T47D (cell line): ENCODE results near the gene CWC15.
"Not testable (repeated sequence)": the region's sequence is repeated elsewhere in the genome, so short reads cannot be mapped to it uniquely, and the experiment has no call there.

Experiments used
- DNase-seq, 2 experiments: peaks; one replicate each; pipeline versions ENCODE4 v3.0.0 to v3.0.0-alpha.2; 2011 to 2012; ENCODE audit warnings: low read depth in 1 of 2, low spot score in 1 of 2
- JUND ChIP-seq: IDR thresholded peaks from 2 replicates; pipeline ENCODE4 v1.6.1; 2012; ENCODE audit warnings: low read depth
- in situ Hi-C: cut with HindIII; loops from 2 replicates; pipeline ENCODE4 v1.10.0; 2016; ENCODE audit warnings: low sequenced_read_pairs, low pct_unique_long_range_greater_than_20kb

The CWC15 gene

GRCh38 chr11:94938095-94939055, 35.0 kb downstream of the CWC15 start:
- no peak for TF ChIP-seq JUND
- in situ Hi-C loops, result no loop called here
- DNase-seq, result no peak

- in situ Hi-C loops, result no loop called here
- DNase-seq, result no peak
- TF ChIP-seq JUND, result no peak
These were observed 38.5 kb downstream of the CWC15 start for GRCh38 chr11:94934846-94935245.

- no peak for DNase-seq
- no peak for TF ChIP-seq JUND
- in situ Hi-C loops, result no loop called here
These were observed 39.0 kb downstream of the CWC15 start for GRCh38 chr11:94934362-94934761.

- TF ChIP-seq JUND, result no peak
- in situ Hi-C loops, result no loop called here
- no peak for DNase-seq
These were observed 39.9 kb downstream of the CWC15 start for GRCh38 chr11:94933223-94934130.

- no peak for TF ChIP-seq JUND
- no peak for DNase-seq
- in situ Hi-C loops, result no loop called here
These were observed 40.9 kb downstream of the CWC15 start for GRCh38 chr11:94932503-94932902.

GRCh38 chr11:94932072-94932471, 41.3 kb downstream of the CWC15 start:
- in situ Hi-C loops, DNase-seq: not testable (repeated sequence)

- no peak for DNase-seq
- in situ Hi-C loops, result no loop called here
- no peak for TF ChIP-seq JUND
These were observed 45.0 kb downstream of the CWC15 start for GRCh38 chr11:94928117-94928990.

- no peak for TF ChIP-seq JUND
- in situ Hi-C loops, result no loop called here
- no peak for DNase-seq
These were observed 46.6 kb downstream of the CWC15 start for GRCh38 chr11:94926698-94927237.

GRCh38 chr11:94926271-94926625, 47.1 kb downstream of the CWC15 start:
- in situ Hi-C loops, result no loop called here
- DNase-seq, result no peak
- TF ChIP-seq JUND, result no peak

- DNase-seq, result no peak
- no peak for TF ChIP-seq JUND
- in situ Hi-C loops, result no loop called here
These were observed 47.7 kb downstream of the CWC15 start for GRCh38 chr11:94925422-94926270.

- TF ChIP-seq JUND, result no peak
- in situ Hi-C loops, result no loop called here
- no peak for DNase-seq
These were observed 48.7 kb downstream of the CWC15 start for GRCh38 chr11:94924612-94925011.

GRCh38 chr11:94924171-94924572, 49.2 kb downstream of the CWC15 start:
- no peak for DNase-seq
- TF ChIP-seq JUND, result no peak
- in situ Hi-C loops, result no loop called here
